HCT116 (cell line): ENCODE data around the gene TMEM132D.

Experiments
- CTCF ChIP-seq, 3 experiments: fragments of 200-600 bp in 1 of 3; sonication (generic) in 1 of 3; IDR thresholded peaks in 2 of 3; conservative IDR thresholded peaks in 1 of 3; 2 replicates each; pipeline ENCODE4 v1.5.1; 2012 to 2017; ENCODE audit warnings: low read depth in 2 of 3, low read length in 2 of 3, antibody characterized with exemption in 1 of 3, borderline replicate concordance in 1 of 3, control low read depth in 1 of 3, mild to moderate bottlenecking in 1 of 3, mixed read lengths in 1 of 3, mixed run types in 1 of 3, moderate library complexity in 1 of 3; ENCODE audit not compliant: insufficient read depth in 1 of 3
- MAX ChIP-seq: IDR thresholded peaks from 2 replicates; pipeline ENCODE4 v1.6.1; 2012
- POLR2AphosphoS5 ChIP-seq: IDR thresholded peaks from 2 replicates; pipeline ENCODE4 v1.6.1; 2011; ENCODE audit warnings: mild to moderate bottlenecking, low read depth, low read length, moderate library complexity
- REST ChIP-seq: IDR thresholded peaks from 2 replicates; pipeline ENCODE4 v1.6.1; 2012; ENCODE audit warnings: low read depth

DNA sequence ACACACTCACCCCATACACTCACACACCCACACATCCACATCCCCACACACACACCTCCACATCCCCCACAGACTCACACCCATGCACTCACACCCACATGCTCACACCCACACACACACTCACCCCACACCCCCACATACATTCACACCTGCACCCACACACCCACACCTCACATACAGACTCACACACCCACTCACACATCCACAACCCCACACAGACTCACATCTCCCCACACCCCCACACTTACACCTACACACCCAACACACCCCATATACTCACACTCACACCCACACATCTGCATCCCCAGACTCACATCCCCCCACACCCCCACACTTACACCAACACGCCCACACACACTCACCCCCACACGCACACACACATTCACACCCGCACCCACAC is 878.8 kb downstream of the TMEM132D start:
- TF ChIP-seq POLR2AphosphoS5: no peak
- TF ChIP-seq MAX: no peak
- no peak for TF ChIP-seq REST
- no peak for TF ChIP-seq CTCF (IDR thresholded peaks at IDR 0.05 in 2 of 3, conservative IDR thresholded peaks at IDR 0.05 in 1 of 3; ENCODE audit: borderline replicate concordance in 1 of 3, insufficient read depth in 1 of 3, low read depth in 2 of 3, low read length in 2 of 3)
